HT-29 (cell line): ENCODE data around the gene PCYOX1L. TPM values are rescaled to one million over a fixed set of nuclear protein-coding genes. Genes with fewer than 3 reads are reported as not detected.
"Not testable (repeated sequence)": the region's sequence is repeated elsewhere in the genome, so short reads cannot be mapped to it uniquely, and the experiment has no call there.

Experiments used
- DNase-seq: peaks from one replicate; pipeline ENCODE4 v3.0.0-alpha.2; 2015; ENCODE audit warnings: low spot score
- total RNA-seq: library from RNA; depleted of rRNA; stranded (reverse); fragments of >200 nt; shearing (Covaris generic); gene quantifications from 2 replicates; pipeline ENCODE4 v1.2.3, GENCODE V29; 2014

Gene PCYOX1L
- total RNA-seq, 1 experiment from 2014 or later: 1.2 TPM

GRCh38 chr5:149383399-149383798, 25.6 kb downstream of the PCYOX1L start:
- DNase-seq: no peak

- no peak for DNase-seq
These were observed 28.3 kb downstream of the PCYOX1L start for GRCh38 chr5:149386166-149386565.

- DNase-seq: no peak
These were observed 29.3 kb downstream of the PCYOX1L start for GRCh38 chr5:149387081-149387631.

- no peak for DNase-seq
These were observed 30.1 kb downstream of the PCYOX1L start for GRCh38 chr5:149387982-149388381.

- no peak for DNase-seq
These were observed 30.8 kb downstream of the PCYOX1L start for GRCh38 chr5:149388498-149389190.

- no peak for DNase-seq
These were observed 32.0 kb downstream of the PCYOX1L start for GRCh38 chr5:149389552-149390495.

GRCh38 chr5:149391076-149391475, 33.2 kb downstream of the PCYOX1L start:
- not testable (repeated sequence) for DNase-seq

GRCh38 chr5:149391524-149391923, 33.7 kb downstream of the PCYOX1L start:
- no peak for DNase-seq

- DNase-seq: no peak
These were observed 34.9 kb downstream of the PCYOX1L start for GRCh38 chr5:149392718-149393117.

GRCh38 chr5:149394996-149395395, 37.1 kb downstream of the PCYOX1L start:
- DNase-seq: not testable (repeated sequence)

GRCh38 chr5:149397530-149397929, 39.7 kb downstream of the PCYOX1L start:
- no peak for DNase-seq

GRCh38 chr5:149398747-149399266, 41.0 kb downstream of the PCYOX1L start:
- not testable (repeated sequence) for DNase-seq

GRCh38 chr5:149399775-149400174, 41.9 kb downstream of the PCYOX1L start:
- no peak for DNase-seq

- DNase-seq: no peak
These were observed 42.5 kb downstream of the PCYOX1L start for GRCh38 chr5:149400304-149400703.

GRCh38 chr5:149401051-149401450, 43.2 kb downstream of the PCYOX1L start:
- DNase-seq: no peak

- no peak for DNase-seq
These were observed 44.4 kb downstream of the PCYOX1L start for GRCh38 chr5:149402291-149402690.

- no peak for DNase-seq
These were observed 46.3 kb downstream of the PCYOX1L start for GRCh38 chr5:149403923-149404745.

- no peak for DNase-seq
These were observed 47.1 kb downstream of the PCYOX1L start for GRCh38 chr5:149404746-149405549.

- no peak for DNase-seq
These were observed 47.8 kb downstream of the PCYOX1L start for GRCh38 chr5:149405550-149406202.
